GM23338 (cell line): Measurements from ENCODE around the gene ANO6. TPM values are rescaled to one million over a fixed set of nuclear protein-coding genes. Genes with fewer than 3 reads are reported as not detected.

Experiments used
- ATAC-seq: fragments of 200-7000 bp; cut with Tn5 transposase; 3 replicates; pipeline ENCODE4 v1.9.1; 2020
- DNase-seq: peaks from one replicate; pipeline ENCODE4 v3.0.0-alpha.2; 2015; ENCODE audit warnings: low spot score
- H2AFZ ChIP-seq: fragments of 200-600 bp; sonication (generic); 2 replicates; pipeline ENCODE4 v1.8.0; 2016; ENCODE audit warnings: antibody characterized with exemption, mild to moderate bottlenecking, moderate library complexity
- H3F3A ChIP-seq: fragments of 200-600 bp; sonication (generic); replicated peaks from 2 replicates; pipeline ENCODE4 v1.8.0; 2017; ENCODE audit warnings: antibody characterized with exemption, mixed run types, low read depth
- H3K27ac ChIP-seq: fragments of 200-600 bp; sonication (generic); 2 replicates; pipeline ENCODE4 v1.6.1; 2016; ENCODE audit warnings: low read depth
- H3K27me3 ChIP-seq: fragments of 200-600 bp; sonication (generic); 2 replicates; pipeline ENCODE4 v1.8.0; 2016; ENCODE audit warnings: mild to moderate bottlenecking, mixed run types, moderate library complexity; ENCODE audit not compliant: insufficient read depth
- H3K36me3 ChIP-seq: fragments of 200-600 bp; sonication (generic); 2 replicates; pipeline ENCODE4 v1.8.0; 2016; ENCODE audit warnings: mild to moderate bottlenecking; ENCODE audit not compliant: insufficient read depth
- H3K4me1 ChIP-seq: fragments of 200-600 bp; sonication (generic); 2 replicates; pipeline ENCODE4 v1.8.0; 2016; ENCODE audit warnings: mild to moderate bottlenecking, moderate library complexity; ENCODE audit not compliant: insufficient read depth
- H3K4me2 ChIP-seq: fragments of 200-600 bp; sonication (generic); 2 replicates; pipeline ENCODE4 v1.7.1; 2017; ENCODE audit warnings: mixed run types
- H3K4me3 ChIP-seq: fragments of 200-600 bp; sonication (generic); 2 replicates; pipeline ENCODE4 v1.6.1; 2016; ENCODE audit warnings: mixed run types
- H3K79me2 ChIP-seq: fragments of 200-600 bp; sonication (generic); replicated peaks from 2 replicates; pipeline ENCODE4 v1.8.0; 2017; ENCODE audit warnings: mild to moderate bottlenecking; ENCODE audit not compliant: insufficient read depth
- H3K9me2 ChIP-seq: fragments of 200-600 bp; sonication (generic); 2 replicates; pipeline ENCODE4 v1.8.0; 2017; ENCODE audit not compliant: insufficient read depth
- H4K20me1 ChIP-seq: fragments of 200-600 bp; sonication (generic); replicated peaks from 2 replicates; pipeline ENCODE4 v1.8.0; 2017; ENCODE audit warnings: mild to moderate bottlenecking; ENCODE audit not compliant: insufficient read depth
- H3K27ac Mint-ChIP-seq: 2 replicates; pipeline ENCODE4 v1.8.0; 2020; ENCODE audit warnings: inconsistent platforms, mild to moderate bottlenecking, moderate library complexity, mixed read lengths
- H3K27me3 Mint-ChIP-seq: 3 replicates; pipeline ENCODE4 v1.8.0; 2022; ENCODE audit warnings: low read depth, mild to moderate bottlenecking, moderate library complexity, mixed read lengths, inconsistent platforms; ENCODE audit not compliant: insufficient read depth, poor library complexity
- H3K36me3 Mint-ChIP-seq: 3 replicates; pipeline ENCODE4 v1.8.0; 2021; ENCODE audit warnings: low read depth, mild to moderate bottlenecking, inconsistent platforms, moderate library complexity, mixed read lengths
- H3K4me1 Mint-ChIP-seq: 3 replicates; pipeline ENCODE4 v1.8.0; 2020; ENCODE audit warnings: mild to moderate bottlenecking, inconsistent platforms, mixed read lengths
- H3K4me3 Mint-ChIP-seq: 3 replicates; pipeline ENCODE4 v1.8.0; 2021; ENCODE audit warnings: moderate library complexity, mild to moderate bottlenecking, inconsistent platforms, mixed read lengths
- H3K9me3 Mint-ChIP-seq: 3 replicates; pipeline ENCODE4 v1.8.0; 2020; ENCODE audit warnings: moderate library complexity, mild to moderate bottlenecking, inconsistent platforms, mixed read lengths
- CREB1 ChIP-seq: fragments of 250-450 bp; sonication (Bioruptor Pico); IDR thresholded peaks from 2 replicates; pipeline ENCODE4 v1.5.0; 2020; ENCODE audit warnings: low read depth, mild to moderate bottlenecking, moderate library complexity
- EZH2 ChIP-seq: fragments of 200-600 bp; sonication (generic); IDR thresholded peaks from one replicate; pipeline ENCODE4 v1.8.0; 2017; ENCODE audit warnings: antibody characterized with exemption, mild to moderate bottlenecking, low read depth; ENCODE audit not compliant: unreplicated experiment
- JUNB ChIP-seq: IDR thresholded peaks from one replicate; pipeline ENCODE4 v1.6.1; 2016; ENCODE audit warnings: antibody characterized with exemption; ENCODE audit not compliant: unreplicated experiment
- POLR2AphosphoS5 ChIP-seq: IDR thresholded peaks from 2 replicates; pipeline ENCODE4 v1.6.1; 2016; ENCODE audit warnings: antibody characterized with exemption, low read depth
- STAT1 ChIP-seq: IDR thresholded peaks from one replicate; pipeline ENCODE4 v1.6.1; 2016; ENCODE audit warnings: antibody characterized with exemption; ENCODE audit not compliant: unreplicated experiment
- polyA plus RNA-seq: library from polyadenylated mRNA; unstranded; fragments of >200 nt; fragmentation: Nextera tagmentation; extraction: Ambion mirVana; gene quantifications from 2 replicates; pipeline ENCODE4 v1.2.1, GENCODE V29; 2016
- total RNA-seq: library from RNA; depleted of rRNA; stranded (reverse); fragments of >200 nt; shearing (Covaris generic); gene quantifications from 2 replicates; pipeline ENCODE4 v1.2.3, GENCODE V29; 2014
- TF ChIP-seq, protein P1 (sequence below): fragments of 250-450 bp; sonication (Bioruptor Pico); IDR thresholded peaks from 2 replicates; pipeline ENCODE4 v1.5.0; 2020; ENCODE audit warnings: mild to moderate bottlenecking, moderate library complexity
- TF ChIP-seq, protein P2 (sequence below): IDR thresholded peaks from one replicate; pipeline ENCODE4 v1.6.1; 2018; ENCODE audit warnings: antibody characterized with exemption; ENCODE audit not compliant: unreplicated experiment
- TF ChIP-seq, protein P3 (sequence below), 2 experiments: fragments of 200-600 bp in 1 of 2; sonication (generic) in 1 of 2; conservative IDR thresholded peaks; 2 replicates each; pipeline versions ENCODE4 v1.5.1 to v1.6.1; 2016 to 2017; ENCODE audit warnings: antibody characterized with exemption in 2 of 2, low read depth in 2 of 2, mild to moderate bottlenecking in 2 of 2, moderate library complexity in 1 of 2

The ANO6 gene
- total and polyA plus RNA-seq, 2 experiments from 2014 or later = 21.1 to 48.9 TPM

DNA sequence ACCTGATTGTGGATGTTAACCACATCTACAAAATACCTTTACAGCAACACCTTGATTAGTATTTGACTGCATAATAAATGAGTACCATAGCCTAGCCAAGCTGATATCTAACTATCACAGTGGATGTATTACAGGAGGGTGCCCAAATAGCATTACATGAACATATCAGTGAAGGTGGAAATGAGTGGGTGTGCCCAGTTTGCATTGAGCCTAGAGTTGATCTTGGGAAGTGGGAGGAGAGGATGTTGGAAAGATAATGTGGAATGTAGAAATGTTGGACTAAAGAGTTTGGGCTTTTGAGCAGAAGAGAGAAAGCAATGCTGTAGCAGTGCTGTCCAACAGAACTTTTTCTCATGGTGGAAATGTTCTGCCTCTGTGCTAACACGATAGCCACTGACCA, 98.9 kb downstream of the ANO6 start (continued):
- TF ChIP-seq, protein P1, sequence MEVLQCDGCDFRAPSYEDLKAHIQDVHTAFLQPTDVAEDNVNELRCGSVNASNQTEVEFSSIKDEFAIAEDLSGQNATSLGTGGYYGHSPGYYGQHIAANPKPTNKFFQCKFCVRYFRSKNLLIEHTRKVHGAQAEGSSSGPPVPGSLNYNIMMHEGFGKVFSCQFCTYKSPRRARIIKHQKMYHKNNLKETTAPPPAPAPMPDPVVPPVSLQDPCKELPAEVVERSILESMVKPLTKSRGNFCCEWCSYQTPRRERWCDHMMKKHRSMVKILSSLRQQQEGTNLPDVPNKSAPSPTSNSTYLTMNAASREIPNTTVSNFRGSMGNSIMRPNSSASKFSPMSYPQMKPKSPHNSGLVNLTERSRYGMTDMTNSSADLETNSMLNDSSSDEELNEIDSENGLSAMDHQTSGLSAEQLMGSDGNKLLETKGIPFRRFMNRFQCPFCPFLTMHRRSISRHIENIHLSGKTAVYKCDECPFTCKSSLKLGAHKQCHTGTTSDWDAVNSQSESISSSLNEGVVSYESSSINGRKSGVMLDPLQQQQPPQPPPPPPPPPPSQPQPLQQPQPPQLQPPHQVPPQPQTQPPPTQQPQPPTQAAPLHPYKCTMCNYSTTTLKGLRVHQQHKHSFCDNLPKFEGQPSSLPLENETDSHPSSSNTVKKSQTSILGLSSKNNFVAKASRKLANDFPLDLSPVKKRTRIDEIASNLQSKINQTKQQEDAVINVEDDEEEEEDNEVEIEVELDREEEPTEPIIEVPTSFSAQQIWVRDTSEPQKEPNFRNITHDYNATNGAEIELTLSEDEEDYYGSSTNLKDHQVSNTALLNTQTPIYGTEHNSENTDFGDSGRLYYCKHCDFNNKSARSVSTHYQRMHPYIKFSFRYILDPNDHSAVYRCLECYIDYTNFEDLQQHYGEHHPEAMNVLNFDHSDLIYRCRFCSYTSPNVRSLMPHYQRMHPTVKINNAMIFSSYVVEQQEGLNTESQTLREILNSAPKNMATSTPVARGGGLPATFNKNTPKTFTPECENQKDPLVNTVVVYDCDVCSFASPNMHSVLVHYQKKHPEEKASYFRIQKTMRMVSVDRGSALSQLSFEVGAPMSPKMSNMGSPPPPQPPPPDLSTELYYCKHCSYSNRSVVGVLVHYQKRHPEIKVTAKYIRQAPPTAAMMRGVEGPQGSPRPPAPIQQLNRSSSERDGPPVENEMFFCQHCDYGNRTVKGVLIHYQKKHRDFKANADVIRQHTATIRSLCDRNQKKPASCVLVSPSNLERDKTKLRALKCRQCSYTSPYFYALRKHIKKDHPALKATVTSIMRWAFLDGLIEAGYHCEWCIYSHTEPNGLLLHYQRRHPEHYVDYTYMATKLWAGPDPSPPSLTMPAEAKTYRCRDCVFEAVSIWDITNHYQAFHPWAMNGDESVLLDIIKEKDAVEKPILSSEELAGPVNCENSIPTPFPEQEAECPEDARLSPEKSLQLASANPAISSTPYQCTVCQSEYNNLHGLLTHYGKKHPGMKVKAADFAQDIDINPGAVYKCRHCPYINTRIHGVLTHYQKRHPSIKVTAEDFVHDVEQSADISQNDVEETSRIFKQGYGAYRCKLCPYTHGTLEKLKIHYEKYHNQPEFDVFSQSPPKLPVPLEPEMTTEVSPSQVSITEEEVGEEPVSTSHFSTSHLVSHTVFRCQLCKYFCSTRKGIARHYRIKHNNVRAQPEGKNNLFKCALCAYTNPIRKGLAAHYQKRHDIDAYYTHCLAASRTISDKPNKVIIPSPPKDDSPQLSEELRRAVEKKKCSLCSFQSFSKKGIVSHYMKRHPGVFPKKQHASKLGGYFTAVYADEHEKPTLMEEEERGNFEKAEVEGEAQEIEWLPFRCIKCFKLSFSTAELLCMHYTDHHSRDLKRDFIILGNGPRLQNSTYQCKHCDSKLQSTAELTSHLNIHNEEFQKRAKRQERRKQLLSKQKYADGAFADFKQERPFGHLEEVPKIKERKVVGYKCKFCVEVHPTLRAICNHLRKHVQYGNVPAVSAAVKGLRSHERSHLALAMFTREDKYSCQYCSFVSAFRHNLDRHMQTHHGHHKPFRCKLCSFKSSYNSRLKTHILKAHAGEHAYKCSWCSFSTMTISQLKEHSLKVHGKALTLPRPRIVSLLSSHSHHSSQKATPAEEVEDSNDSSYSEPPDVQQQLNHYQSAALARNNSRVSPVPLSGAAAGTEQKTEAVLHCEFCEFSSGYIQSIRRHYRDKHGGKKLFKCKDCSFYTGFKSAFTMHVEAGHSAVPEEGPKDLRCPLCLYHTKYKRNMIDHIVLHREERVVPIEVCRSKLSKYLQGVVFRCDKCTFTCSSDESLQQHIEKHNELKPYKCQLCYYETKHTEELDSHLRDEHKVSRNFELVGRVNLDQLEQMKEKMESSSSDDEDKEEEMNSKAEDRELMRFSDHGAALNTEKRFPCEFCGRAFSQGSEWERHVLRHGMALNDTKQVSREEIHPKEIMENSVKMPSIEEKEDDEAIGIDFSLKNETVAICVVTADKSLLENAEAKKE (CRISPR knock-in tag) = no peak
- TF ChIP-seq CREB1 (CRISPR knock-in tag) (no peak), EZH2 (no peak)
- TF ChIP-seq, protein P2, sequence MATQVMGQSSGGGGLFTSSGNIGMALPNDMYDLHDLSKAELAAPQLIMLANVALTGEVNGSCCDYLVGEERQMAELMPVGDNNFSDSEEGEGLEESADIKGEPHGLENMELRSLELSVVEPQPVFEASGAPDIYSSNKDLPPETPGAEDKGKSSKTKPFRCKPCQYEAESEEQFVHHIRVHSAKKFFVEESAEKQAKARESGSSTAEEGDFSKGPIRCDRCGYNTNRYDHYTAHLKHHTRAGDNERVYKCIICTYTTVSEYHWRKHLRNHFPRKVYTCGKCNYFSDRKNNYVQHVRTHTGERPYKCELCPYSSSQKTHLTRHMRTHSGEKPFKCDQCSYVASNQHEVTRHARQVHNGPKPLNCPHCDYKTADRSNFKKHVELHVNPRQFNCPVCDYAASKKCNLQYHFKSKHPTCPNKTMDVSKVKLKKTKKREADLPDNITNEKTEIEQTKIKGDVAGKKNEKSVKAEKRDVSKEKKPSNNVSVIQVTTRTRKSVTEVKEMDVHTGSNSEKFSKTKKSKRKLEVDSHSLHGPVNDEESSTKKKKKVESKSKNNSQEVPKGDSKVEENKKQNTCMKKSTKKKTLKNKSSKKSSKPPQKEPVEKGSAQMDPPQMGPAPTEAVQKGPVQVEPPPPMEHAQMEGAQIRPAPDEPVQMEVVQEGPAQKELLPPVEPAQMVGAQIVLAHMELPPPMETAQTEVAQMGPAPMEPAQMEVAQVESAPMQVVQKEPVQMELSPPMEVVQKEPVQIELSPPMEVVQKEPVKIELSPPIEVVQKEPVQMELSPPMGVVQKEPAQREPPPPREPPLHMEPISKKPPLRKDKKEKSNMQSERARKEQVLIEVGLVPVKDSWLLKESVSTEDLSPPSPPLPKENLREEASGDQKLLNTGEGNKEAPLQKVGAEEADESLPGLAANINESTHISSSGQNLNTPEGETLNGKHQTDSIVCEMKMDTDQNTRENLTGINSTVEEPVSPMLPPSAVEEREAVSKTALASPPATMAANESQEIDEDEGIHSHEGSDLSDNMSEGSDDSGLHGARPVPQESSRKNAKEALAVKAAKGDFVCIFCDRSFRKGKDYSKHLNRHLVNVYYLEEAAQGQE = no peak

DNA sequence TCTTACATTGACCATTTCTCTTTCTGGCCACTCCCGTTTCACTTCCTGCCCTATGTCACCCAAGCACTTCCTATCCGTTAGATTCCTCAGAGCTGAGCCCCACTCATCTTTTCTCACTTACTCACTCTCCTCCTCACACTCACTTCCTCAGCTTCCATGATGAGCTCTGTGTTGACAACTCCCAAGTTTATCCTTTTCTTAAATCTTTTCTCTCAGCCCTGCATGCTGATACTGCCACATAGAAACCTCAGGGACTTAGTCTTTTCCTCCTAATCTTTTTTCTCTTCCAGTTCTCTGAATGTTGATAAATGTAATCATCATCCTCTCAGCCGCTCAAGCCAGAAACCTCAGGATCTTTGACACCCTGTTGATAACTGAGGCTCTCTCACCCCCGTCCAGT, 99.6 kb downstream of the ANO6 start:
- H3K36me3 Mint-ChIP-seq = peaks cover 32% of the 10 kb centered on the region
- H3K4me1 Mint-ChIP-seq = no peaks in the 10 kb centered on the region
- Histone ChIP-seq H3K9me2 (no peaks in the 10 kb centered on the region), H3K79me2 (peaks cover 20% of the 10 kb centered on the region), H3K4me3 (no peak overlapping the region), H3K4me1 (no peaks in the 10 kb centered on the region), H3K27ac (no peak overlapping the region; the same call in 1 of the 2 replicates), H4K20me1 (0 out of 2 replicates have a peak, but pooled peaks cover 3% of the 10 kb centered on the region), H3F3A (no peaks in the 10 kb centered on the region), H3K36me3 (peaks cover 8% of the 10 kb centered on the region; the same call in 1 of the 2 replicates), H3K4me2 (no peak overlapping the region), H2AFZ (no peak overlapping the region), H3K27me3 (no peaks in the 10 kb centered on the region)
- DNase-seq (no peak), ATAC-seq (no peak)
- H3K9me3 Mint-ChIP-seq = peaks cover 11% of the 10 kb centered on the region; the same call in 2 of the 3 replicates
- H3K4me3 Mint-ChIP-seq = no peak overlapping the region
- H3K27me3 Mint-ChIP-seq = no peaks in the 10 kb centered on the region
- H3K27ac Mint-ChIP-seq = no peak overlapping the region
- TF ChIP-seq CREB1 (CRISPR knock-in tag) (no peak), STAT1 (no peak), JUNB (no peak), POLR2AphosphoS5 (no peak)
- TF ChIP-seq, protein P3, sequence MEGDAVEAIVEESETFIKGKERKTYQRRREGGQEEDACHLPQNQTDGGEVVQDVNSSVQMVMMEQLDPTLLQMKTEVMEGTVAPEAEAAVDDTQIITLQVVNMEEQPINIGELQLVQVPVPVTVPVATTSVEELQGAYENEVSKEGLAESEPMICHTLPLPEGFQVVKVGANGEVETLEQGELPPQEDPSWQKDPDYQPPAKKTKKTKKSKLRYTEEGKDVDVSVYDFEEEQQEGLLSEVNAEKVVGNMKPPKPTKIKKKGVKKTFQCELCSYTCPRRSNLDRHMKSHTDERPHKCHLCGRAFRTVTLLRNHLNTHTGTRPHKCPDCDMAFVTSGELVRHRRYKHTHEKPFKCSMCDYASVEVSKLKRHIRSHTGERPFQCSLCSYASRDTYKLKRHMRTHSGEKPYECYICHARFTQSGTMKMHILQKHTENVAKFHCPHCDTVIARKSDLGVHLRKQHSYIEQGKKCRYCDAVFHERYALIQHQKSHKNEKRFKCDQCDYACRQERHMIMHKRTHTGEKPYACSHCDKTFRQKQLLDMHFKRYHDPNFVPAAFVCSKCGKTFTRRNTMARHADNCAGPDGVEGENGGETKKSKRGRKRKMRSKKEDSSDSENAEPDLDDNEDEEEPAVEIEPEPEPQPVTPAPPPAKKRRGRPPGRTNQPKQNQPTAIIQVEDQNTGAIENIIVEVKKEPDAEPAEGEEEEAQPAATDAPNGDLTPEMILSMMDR (conservative IDR thresholded peaks at IDR 0.05; ENCODE audit: low read depth in 2 of 2) = no peak
